CD1c-positive myeloid dendritic cell (primary cell): ENCODE results near the gene MT4.
A peak's percentile ranks its signal among the peaks of the same experiment; 100 is the strongest.
"Not testable (repeated sequence)": the region's sequence is repeated elsewhere in the genome, so short reads cannot be mapped to it uniquely, and the experiment has no call there.

Experiments used
- DNase-seq: peaks from one replicate; pipeline ENCODE4 v3.0.0-alpha.2; 2016; ENCODE audit errors: extremely low spot score

MT4 gene

GRCh38 chr16:56558024-56558747 is 6.7 kb upstream of the MT4 start:
- DNase-seq, result no peak

DNA sequence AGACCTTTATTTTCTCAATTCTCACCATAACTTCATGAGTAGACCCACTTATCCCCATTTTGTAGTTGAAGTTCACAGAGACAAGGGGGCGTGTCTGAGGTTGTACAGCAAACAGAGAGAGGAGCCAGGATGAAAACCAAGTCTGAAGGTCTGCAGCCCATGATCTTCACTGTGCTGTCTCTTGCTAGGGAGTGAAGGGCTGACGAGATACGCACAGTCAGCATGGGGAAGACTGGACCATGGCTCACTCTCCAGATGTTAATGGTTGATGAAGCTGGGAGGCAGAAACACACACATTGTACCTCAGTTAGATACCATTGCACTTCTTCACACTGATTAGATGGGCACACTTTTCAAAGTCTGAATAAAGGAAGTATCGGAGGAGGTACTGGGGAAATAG is 5.8 kb upstream of the MT4 start:
- no peak for DNase-seq

- no peak for DNase-seq
Measured at GRCh38 chr16:56560447-56560846, 4.4 kb upstream of the MT4 start.

GRCh38 chr16:56561126-56561525 is 3.7 kb upstream of the MT4 start:
- DNase-seq, result no peak

DNA sequence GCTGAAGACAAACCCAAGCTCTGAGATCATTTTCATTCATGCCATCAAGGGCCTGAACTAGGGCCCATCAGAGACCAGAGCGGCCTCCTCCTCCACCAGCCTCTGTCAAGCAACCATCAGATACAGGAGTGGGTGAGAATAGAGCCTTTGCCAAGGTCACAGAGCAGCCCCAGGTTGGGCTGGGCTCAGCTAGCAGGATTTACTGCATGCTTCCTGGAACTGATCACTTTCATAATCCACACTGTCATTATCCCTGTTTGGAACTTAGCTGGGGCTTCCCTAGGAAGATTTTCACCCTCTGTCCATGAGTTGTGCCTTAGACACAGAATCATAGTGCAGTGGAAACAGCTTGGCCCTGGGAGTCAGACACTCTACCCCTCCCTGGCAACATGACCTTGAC is 5.1 kb downstream of the MT4 start:
- DNase-seq, result no peak

GRCh38 chr16:56571525-56571924 is 6.7 kb downstream of the MT4 start:
- DNase-seq, result no peak

DNA sequence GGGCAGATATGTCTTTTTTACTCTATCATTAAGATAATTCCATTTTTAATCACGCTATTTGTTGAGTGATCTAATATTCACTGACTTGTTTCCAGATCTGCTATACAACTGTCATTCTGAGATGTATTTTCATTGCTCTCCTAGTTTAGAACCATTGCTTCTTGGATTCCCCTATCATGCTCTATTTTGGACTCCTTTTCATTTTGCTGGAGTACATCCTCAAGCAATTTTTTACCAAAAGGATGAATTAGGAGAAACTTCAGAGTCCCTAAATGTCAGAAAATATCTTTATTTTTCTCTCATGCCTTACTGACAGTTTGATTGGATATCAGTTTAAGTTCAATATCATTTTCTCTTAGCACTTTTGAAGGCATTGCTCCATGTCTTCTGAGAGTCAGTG is 9.8 kb downstream of the MT4 start:
- no peak for DNase-seq

- DNase-seq, result peak; percentile 85
Measured at GRCh38 chr16:56576585-56577299, 11.9 kb downstream of the MT4 start.

- DNase-seq, result no peak
Measured at GRCh38 chr16:56577300-56577625, 12.4 kb downstream of the MT4 start.

- DNase-seq, result no peak
Measured at GRCh38 chr16:56580391-56581048, 15.6 kb downstream of the MT4 start.

- DNase-seq, result not testable (repeated sequence)
Measured at GRCh38 chr16:56582911-56583310, 18.0 kb downstream of the MT4 start.

DNA sequence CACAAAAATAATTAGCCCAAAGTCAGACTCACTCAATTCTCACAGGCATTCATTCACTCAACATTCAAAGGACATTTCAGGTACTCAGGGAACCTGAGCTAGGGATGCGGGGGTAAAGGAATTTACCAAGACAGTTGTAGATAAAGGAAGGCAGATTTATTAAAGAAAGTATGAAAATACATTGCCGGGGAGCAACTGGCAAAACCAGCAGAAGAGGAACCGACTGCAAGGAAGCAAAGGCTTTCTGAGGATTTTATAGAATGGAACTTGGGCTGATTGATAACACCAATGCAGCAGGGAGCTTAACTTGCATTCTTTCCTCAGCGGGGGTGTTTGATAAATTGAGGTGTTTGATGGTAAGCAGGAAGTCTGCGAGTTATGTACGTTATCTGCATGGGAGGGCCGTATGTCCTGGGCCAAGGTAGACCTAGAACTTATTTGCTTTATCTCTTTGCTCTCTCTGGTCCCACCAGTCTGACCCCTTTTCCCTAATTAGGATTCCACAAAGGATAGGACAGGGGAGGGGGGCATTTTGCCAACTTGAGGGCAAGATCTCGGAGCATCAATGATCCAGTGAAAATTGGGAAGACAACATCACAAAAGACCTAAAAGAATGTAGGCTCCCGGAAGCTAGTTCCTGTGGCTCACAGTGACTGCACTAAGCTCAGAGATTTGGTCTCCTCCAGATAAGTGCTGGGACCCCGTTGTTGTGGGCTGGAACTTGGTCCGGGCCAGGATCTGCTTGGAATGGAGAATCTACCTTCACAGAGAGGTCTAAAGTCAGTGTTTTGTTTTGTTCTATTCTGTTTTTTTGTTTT is 18.7 kb downstream of the MT4 start:
- DNase-seq, result no peak

DNA sequence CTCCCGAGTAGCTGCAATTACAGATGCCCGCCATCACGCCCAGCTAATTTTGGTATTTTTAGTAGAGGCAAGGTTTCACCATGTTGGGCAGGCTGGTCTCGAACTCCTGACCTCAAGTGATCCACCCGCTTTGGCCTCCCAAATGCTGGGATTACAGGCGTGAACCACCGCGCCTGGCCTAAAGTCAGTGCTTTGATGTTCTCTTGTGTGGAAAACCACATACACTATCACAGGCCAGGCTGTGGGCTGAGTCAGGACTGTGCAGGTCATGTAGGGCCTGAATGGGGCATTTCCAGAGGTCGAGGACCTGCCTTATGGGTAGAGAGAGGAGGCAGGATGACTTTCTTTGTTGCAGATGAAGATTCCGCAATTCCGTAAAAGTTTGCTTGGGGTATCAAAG is 19.4 kb downstream of the MT4 start:
- no peak for DNase-seq

GRCh38 chr16:56588781-56589140 is 23.9 kb downstream of the MT4 start:
- no peak for DNase-seq

GRCh38 chr16:56589141-56590039 is 24.5 kb downstream of the MT4 start, which contains the start of gene MT3:
TSS of gene MT3 (plus strand) at chr16:56589528. CDS start at chr16:56589591, 63 bp downstream.
- DNase-seq, result peak; percentile 7

DNA sequence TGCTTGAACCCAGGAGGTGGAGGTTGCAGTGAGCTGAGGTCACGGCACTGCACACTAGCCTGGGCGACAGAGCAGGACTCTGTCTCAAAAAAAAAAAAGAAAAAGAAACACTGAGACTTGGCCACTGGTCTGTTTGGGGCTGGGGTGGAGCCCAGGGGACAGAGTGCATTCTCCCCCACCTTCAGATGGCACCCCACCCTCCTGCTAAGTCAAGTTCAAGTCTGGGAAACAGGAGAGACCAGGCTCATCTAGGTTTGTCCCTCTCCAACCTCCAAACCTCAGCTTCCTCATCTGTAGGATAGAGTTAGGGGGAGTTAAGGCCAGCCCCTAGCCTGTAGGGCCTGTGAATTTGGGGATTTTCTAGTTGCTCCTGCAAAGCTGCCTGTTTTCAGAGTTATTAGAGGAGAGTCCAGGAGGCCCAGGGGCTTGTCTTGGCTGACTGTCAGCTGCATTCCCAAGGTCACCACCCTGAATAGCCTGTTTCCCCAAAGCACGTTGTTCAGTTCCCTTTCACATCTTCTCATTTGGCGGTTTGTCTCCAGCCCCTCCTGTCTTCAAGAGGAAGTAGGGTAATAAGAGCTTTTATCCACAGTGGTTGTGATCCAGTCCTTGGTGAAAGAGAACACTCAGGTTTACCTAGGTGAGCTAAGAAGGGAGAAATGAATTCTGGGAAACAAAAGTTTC is 26.6 kb downstream of the MT4 start:
- peak; percentile 49 for DNase-seq

- DNase-seq, result no peak
Measured at GRCh38 chr16:56593573-56594291, 28.9 kb downstream of the MT4 start.

GRCh38 chr16:56594292-56594619 is 29.4 kb downstream of the MT4 start:
- no peak for DNase-seq

GRCh38 chr16:56600398-56600999 is 35.6 kb downstream of the MT4 start:
- peak; percentile 60 for DNase-seq

- DNase-seq, result no peak
Measured at GRCh38 chr16:56601325-56601724, 36.5 kb downstream of the MT4 start.
